IPS-11a (cell line): ENCODE results near the gene ATG10.
"Not testable (repeated sequence)": the region's sequence is repeated elsewhere in the genome, so short reads cannot be mapped to it uniquely, and the experiment has no call there.

ENCODE experiments used
- H3K4me3 ChIP-seq: one replicate; pipeline ENCODE4 v1.5.1; 2013; ENCODE audit warnings: low read depth, low read length, control low read depth

Gene ATG10

GRCh38 chr5:82217917-82218316 lies 246.1 kb downstream of the ATG10 start:
- H3K4me3 ChIP-seq: no peak overlapping the region

GRCh38 chr5:82218374-82219156 lies 246.7 kb downstream of the ATG10 start:
- H3K4me3 ChIP-seq: no peak overlapping the region

- H3K4me3 ChIP-seq: no peak overlapping the region
Observed at GRCh38 chr5:82221020-82221419, 249.2 kb downstream of the ATG10 start.

DNA sequence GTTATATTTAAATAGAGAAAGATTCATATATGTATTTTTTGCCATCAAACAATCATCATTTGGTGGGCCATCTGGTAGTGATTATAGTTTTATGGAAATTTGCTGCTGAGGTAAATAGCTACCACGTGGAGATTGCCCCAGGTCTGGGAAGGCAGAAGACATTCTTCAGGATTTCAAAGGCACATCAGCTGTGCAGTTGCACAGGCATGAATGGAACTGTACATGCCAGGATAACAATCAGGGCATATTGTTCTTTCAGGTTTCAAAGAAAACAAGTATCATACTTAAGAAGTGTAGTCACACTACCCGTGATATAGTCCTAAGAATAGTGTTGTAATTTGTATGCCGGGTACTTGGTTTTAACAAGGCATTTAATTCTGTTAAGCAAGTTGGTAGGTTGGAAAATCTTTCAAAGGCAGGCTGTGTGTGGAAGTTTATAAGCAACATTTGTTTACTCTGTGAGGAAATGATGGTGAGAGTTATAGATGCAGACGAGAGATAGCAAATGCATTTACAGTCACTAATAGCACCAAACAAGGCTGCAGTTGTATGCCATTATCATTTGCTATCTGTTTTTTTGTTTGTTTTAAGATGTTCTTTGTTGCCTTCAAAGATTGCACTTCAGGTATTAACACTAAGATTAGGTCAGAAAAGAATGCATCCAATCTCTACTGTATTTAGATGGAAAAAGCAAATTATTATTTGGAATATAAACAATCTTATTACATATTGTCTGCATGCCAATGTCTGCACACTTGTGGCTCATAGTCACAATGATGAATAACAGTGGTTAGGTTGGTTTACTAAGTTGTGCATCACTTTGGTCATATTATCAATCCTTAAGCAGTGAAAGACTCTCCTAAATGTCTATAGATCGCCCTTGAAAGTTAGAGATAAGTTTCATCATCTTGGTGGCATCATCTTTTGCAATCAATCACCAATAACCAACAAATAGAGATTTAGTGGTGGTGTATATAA lies 251.1 kb downstream of the ATG10 start:
- H3K4me3 ChIP-seq: no peak overlapping the region

- H3K4me3 ChIP-seq: no peak overlapping the region
Observed at GRCh38 chr5:82225525-82226172, 253.8 kb downstream of the ATG10 start.

- H3K4me3 ChIP-seq: no peak overlapping the region
Observed at GRCh38 chr5:82234885-82235284, 263.1 kb downstream of the ATG10 start.

DNA sequence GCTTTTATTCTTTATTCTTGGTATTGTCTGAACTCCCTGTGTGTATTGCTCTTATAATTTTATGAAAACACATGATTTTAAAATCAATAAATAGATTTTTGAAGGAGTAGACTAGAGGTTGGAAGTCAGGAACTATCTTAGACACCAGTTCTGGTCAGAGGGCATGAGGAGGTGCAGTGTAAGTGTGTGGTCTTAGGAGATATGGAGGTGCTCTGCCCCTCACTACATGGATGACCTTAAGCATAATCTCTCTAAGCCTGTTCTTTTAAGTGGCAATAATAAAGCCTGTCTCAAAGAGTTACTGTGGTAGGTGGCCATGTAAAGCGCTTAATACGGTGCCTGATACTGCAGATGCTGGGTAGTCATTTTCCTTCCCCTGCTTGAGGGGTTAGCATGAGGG lies 272.3 kb downstream of the ATG10 start:
- H3K4me3 ChIP-seq: no peak overlapping the region

DNA sequence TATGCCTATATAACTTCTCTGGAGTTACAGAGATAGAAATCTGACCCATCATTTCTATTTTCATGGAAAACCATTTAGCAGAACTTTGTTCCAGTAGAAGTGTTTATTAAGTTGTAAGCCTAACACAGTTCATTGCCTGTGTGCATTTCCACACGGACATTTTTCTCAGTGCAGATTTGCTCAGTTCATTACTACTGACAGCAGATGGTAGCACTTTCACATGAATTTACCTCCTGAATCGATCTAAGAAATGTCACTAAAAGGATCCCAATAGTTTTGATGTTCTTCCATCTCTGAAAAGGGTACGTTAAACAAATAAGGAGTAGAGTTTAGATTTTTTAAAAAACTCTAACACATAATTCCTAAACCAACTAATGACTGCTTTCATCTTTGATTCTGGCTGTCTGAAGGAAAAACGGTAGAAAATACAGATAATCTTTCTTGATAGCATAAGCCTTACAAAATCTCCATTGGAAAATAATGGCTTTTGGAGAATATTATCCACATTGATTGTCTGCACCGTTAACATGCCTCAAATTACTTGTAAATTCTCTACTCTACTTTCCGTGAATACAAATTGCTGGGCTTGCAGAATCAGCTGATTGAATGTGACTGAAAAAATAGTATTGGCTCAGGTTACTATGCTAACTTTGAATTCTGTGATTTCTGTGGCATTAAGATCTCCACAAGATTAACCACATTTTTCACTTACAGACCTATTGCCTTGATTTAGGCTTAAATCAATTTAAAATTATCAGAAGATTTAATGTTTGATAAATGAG lies 273.2 kb downstream of the ATG10 start:
- H3K4me3 ChIP-seq: no peak overlapping the region

DNA sequence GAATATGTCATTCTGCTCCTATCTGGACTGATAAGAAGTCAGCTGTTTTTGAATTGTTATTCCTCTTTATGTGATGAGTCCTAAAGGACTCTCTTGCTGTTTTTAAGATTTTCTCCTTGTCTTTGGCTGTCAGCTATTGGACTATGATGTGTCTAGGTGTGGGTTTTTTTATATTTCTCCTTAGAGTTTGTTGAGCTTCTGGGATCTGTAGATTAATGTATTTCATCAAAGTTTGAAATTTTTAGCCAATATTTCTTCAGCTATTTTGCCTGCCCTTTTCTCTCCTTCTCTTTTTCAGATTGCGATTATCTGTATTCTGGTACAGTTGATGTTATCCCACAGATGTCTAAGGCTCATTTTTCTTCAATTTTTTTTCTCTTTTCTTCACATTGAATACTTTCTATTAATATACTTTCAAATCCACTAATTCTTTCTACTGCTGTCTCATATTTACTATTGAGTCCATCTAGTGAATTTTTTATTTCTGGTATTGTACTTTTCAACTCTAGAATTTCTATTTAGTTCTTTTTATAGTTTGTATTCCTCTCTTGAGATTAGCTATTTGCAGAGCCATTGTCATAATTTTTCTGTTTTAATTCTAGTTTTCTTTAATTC lies 275.2 kb downstream of the ATG10 start:
- H3K4me3 ChIP-seq: no peak overlapping the region

DNA sequence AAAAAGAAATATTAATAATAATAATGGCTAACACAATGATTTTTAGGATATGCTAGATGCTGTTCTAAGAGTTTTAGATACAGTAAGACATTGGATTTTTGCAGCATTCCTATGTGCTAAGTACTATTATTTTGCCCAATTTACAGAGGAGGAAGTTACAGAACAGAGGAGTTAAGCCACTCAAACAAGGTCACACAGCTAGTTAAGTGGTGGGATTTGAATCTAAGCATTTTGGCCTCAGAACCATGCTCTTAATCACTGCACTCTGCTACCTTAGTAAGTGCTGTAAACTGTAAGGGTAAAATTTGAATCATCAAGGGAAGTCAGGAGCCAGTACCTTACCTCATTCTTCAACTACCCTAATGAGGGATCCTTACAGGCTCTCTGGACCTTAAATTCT lies 280.9 kb downstream of the ATG10 start:
- H3K4me3 ChIP-seq: no peak overlapping the region

GRCh38 chr5:82255844-82256243 lies 284.0 kb downstream of the ATG10 start:
- no peak overlapping the region for H3K4me3 ChIP-seq

DNA sequence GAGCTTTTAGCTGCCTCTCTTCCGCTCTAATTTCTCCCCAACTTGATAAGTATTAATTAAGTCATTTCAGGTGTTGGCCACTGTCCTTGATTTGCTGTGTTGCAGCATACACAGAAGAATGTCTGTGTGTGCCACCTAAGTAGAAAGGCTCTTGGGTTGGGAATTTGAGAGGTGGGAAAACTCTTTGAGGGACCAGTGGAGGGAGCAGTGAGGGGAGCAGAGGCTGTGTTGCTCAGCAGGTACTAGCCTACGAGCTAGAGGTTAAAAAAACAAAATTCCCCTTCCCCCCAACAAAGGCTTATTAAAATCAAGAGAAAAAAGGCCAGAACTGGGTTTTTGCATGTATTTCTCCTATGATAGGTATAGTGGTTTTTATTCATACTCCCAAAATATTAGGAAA lies 285.4 kb downstream of the ATG10 start:
- no peak overlapping the region for H3K4me3 ChIP-seq

DNA sequence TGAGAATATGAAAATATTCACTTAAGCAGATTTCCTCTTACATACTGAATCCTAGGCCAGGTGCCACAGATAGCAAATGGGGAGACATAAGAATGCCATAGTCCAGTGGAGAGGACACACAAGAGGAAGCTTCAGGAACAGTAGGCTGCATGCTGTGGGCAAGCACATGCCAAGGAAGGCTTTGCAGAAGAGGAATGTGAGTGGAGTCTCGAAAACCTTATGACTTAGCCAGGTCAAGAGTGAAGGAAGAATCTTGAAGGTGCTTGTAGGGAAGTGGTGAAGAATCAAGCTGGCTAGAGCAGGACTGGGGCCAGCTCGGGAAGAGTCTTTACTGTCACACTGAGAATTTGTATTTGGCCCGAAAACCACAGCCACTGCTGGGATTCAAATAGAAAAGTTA lies 285.9 kb downstream of the ATG10 start:
- H3K4me3 ChIP-seq: no peak overlapping the region

- H3K4me3 ChIP-seq: no peak overlapping the region
Observed at GRCh38 chr5:82259172-82259800, 287.5 kb downstream of the ATG10 start.

DNA sequence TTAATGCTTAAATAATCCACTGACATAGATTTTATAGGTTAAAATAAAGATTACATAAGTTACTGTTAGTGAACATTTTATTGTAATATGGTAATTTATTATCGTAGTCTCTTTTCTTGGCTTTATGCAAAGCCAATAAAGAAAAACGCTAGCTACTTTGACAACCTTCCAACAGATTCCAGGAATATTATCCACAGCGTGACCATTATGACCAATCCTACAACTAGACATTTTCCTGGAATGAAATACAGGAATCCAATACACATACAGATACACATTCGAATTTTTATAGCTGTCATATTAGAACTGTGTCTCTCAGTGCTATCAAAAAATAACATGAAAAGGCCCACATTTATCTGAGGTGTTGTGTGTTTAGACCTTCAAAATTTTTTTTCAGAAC lies 293.2 kb downstream of the ATG10 start:
- no peak overlapping the region for H3K4me3 ChIP-seq

GRCh38 chr5:82267297-82267933 lies 295.6 kb downstream of the ATG10 start:
- H3K4me3 ChIP-seq: not testable (repeated sequence)

DNA sequence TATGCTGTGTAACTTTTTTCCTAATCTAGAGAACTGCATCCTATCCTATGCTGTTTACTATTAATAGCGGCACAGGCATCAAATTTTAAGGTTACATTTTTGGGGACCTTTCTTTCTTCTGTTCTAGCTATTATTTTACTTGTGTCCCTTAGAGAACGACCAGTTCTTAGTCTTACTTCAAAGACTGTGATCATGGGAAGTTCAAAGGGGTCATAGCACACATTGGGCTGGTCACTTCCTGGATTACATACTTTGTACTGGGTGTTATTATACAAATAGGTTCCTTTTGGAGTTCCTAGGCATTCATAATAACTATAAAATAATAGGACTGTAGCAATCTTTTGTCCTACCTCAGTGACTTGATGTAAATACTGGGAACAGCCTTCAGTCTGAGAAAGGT lies 297.5 kb downstream of the ATG10 start:
- H3K4me3 ChIP-seq: not testable (repeated sequence)

- H3K4me3 ChIP-seq: not testable (repeated sequence)
Observed at GRCh38 chr5:82272571-82273356, 300.9 kb downstream of the ATG10 start.

DNA sequence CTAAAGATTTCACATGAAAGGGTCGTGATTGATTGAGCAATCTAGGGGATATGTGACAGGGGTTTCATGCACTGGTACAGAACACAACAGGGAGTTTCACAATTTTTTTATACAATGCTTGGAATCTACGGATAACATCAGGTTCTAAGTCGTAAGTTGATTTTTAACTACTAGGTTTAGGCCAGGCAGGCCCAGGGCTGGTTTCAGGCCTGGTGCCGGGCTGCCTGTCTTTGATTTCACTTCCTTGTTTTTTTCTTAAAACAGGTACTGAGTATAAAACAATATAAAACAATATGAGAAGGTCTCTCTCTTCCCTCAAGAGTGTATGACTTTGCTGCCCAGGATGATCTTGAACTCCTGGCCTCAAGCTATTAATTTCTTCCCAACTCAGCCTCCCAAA lies 301.6 kb downstream of the ATG10 start:
- H3K4me3 ChIP-seq: not testable (repeated sequence)
